ENCODE measurements around the gene PARD3. TPM values are rescaled to one million over a fixed set of nuclear protein-coding genes. Genes with fewer than 3 reads are reported as not detected.

The PARD3 gene
- total RNA-seq, 1 experiment from 2014 or later: 44.2 TPM

DNA sequence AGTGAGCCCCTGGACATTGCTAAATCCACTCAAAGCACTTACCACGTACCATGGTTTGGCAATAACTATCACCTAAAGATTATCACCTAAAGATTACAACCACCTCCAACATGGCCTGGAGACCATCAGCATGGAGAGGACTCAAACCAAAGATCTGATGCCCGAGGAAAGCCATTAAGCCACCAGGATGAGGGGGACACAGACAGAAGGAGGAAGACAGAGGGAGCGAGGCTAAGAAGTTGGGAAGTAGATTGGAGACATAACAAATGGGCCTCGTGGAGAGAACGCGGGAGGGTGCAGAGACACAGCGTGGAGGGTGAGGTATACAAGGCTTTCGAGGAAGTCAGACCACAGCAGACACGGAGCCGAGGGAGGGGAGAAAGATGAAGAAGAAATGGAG lies 700.2 kb downstream of the PARD3 start:
- in situ Hi-C loops (cut with HindIII; ENCODE audit: low pct_unique_long_range_greater_than_20kb, low sequenced_read_pairs): no loop called here
- DNase-seq (ENCODE audit: low read depth, low spot score): no peak

DNA sequence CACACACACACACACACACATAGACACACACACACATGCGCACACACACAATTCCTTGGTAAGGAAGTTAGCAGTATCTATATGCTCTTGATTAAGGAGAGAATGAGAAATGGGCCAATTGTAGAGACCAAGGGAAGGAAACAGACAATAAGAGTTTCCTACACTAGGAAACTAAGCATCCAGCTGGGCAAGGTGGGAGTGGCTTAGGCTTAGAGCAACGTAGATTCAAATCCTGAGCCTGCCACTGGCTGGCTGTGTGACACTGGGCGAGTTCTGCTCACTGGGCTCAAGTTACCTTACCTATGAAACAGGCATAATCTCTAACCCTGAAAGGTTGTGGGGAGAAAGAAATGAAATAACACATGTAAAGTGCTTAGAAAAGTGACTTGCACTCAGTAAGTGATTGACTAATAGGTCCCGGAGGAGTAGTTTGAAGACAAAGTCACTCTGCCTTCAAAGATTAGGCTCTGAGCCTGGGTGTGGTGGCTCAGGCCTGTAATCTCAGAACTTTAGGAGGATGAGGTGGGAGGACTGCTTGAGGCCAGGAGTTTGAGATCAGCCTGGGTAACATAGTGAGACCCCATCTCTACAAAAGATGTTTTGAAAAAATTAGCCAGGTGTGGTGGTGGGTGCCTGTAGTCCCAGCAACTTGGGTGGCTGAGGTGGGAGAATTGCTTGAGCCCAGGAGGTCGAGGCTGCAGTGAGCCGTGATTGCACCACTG lies 701.4 kb downstream of the PARD3 start:
- in situ Hi-C loops (cut with HindIII; ENCODE audit: low pct_unique_long_range_greater_than_20kb, low sequenced_read_pairs): no loop called here
- DNase-seq (ENCODE audit: low read depth, low spot score): no peak

- DNase-seq (ENCODE audit: low read depth, low spot score): no peak
- in situ Hi-C loops (cut with HindIII; ENCODE audit: low pct_unique_long_range_greater_than_20kb, low sequenced_read_pairs): no loop called here
These were observed 702.8 kb downstream of the PARD3 start for GRCh38 chr10:34112171-34112782.

GRCh38 chr10:34111179-34111578 lies 703.9 kb downstream of the PARD3 start:
- DNase-seq (ENCODE audit: low read depth, low spot score): no peak
- in situ Hi-C loops (cut with HindIII; ENCODE audit: low pct_unique_long_range_greater_than_20kb, low sequenced_read_pairs): no loop called here

GRCh38 chr10:34109952-34110702 lies 705.0 kb downstream of the PARD3 start:
- in situ Hi-C loops (cut with HindIII; ENCODE audit: low pct_unique_long_range_greater_than_20kb, low sequenced_read_pairs): no loop called here
- DNase-seq (ENCODE audit: low read depth, low spot score): no peak

DNA sequence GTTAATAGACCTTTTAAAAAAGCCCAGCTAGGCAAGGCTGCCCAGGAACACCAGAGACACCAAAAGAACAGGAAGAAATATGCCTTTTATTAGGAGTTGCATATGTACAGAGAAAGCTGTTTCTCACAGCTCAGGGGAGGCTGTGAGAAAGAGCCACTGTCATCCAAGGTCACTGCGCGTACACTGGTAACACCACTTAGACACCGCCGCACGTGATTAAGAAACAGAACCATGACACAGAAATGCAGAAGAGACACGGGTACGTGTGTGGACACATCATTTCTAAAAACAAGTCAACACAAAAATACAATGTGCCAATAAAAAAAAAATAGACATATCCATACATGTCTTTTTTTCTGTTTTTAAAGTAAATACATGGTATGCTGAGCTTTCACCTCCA lies 705.6 kb downstream of the PARD3 start:
- in situ Hi-C loops (cut with HindIII; ENCODE audit: low pct_unique_long_range_greater_than_20kb, low sequenced_read_pairs): no loop called here
- DNase-seq (ENCODE audit: low read depth, low spot score): no peak

DNA sequence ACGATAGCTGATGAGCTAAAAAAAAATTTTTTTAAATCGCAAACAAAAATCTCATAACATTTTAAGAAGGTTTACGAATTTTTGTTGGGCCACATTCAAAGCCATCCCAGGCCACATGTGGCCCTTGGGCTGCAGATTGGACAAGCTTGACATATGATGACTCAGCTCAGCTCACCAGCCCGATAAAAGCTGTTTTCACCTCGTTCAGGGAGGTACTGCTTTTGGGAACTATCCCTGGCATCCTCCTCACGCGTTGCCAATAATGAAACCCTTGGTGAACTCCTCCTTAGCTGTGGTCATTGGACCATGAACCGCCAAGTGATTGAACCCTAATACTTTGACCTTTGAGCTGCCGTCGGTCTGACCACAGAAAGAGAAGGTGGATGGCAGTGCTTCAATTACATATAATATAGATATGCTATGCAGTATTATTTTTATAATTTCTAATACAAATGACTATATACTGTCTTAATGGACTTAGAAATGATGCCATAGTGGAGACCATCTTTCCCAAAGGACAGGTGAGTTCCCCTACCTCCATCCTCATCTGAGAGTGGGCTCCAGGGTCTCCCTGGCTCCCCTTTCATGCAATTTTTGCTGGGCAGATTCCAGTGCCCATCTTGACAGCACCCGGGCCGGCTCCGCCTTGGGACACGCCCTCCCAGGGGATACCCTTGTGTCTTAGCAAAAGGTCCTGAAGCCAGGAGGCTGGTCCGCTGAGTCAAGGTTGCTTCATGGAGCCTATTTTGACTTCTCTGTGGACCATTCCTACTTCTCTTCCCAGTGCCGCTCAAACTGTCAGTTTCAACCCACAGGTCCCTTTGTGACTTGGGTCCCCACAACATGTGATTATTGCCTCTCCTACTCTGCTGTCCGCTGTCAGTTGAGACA lies 707.2 kb downstream of the PARD3 start:
- no peak for DNase-seq (ENCODE audit: low read depth, low spot score)
- in situ Hi-C loops (cut with HindIII; ENCODE audit: low pct_unique_long_range_greater_than_20kb, low sequenced_read_pairs): no loop called here

- no peak for DNase-seq (ENCODE audit: low read depth, low spot score)
- in situ Hi-C loops (cut with HindIII; ENCODE audit: low pct_unique_long_range_greater_than_20kb, low sequenced_read_pairs): no loop called here
These were observed 708.7 kb downstream of the PARD3 start for GRCh38 chr10:34106356-34106885.

DNA sequence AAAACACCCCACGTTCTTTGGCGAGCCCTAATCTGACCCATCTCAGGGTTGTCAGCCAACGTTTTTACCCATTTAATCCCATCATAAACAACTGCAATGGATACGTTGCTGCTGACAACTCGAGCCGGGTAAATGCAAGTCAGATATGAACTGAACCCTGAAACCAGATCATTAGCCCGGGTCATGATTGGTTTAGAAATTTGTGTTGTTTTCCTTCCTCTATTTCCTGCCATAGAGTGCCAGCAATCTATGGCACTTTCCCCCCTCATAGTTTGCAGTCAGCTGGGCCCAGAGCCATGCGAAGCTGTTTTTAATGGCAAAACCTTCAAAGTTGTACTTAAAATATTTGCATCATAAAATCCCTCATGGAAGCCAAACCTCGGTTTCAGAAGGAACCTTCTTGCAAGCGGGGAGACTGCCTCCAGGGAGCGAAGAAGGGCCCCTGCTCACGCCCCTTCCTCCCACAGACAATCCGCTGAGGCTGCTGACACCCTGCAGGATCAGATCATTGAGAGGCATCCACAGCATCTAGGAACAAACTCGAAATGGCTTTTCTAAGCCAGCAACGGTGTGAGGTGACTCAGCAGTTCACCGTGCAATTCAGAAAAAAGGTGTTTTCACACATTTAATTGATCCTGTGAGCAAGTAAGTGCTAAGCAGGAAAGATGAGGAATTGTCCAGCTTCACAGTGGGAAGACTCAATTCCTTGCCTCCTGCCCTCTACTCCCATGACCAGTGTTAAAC lies 710.1 kb downstream of the PARD3 start:
- in situ Hi-C loops (cut with HindIII; ENCODE audit: low pct_unique_long_range_greater_than_20kb, low sequenced_read_pairs): no loop called here
- no peak for DNase-seq (ENCODE audit: low read depth, low spot score)

- in situ Hi-C loops (cut with HindIII; ENCODE audit: low pct_unique_long_range_greater_than_20kb, low sequenced_read_pairs): no loop called here
- no peak for DNase-seq (ENCODE audit: low read depth, low spot score)
These were observed 712.1 kb downstream of the PARD3 start for GRCh38 chr10:34102893-34103506.

DNA sequence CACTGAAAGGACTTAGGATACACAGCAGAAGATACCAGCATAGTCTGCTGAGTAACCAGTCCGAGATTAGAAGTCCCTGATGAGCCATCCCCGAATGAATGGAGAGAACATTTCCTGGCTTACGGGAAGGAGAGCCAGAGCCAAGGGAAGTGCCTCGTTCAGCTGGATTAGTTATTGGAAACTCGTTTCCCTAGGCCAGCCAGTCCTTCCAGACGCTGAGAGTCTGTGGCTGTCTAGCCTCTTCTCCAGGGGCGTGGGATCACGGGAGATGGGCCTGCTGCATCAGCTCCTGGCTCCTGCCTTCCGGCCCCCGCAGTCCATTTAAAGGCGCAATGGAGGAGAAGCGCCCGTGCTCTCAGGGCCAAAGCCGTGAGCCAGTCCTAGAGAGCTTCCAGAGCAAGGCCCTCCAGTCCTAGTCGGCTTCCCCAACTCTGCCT lies 712.8 kb downstream of the PARD3 start:
- in situ Hi-C loops (cut with HindIII; ENCODE audit: low pct_unique_long_range_greater_than_20kb, low sequenced_read_pairs): no loop called here
- DNase-seq (ENCODE audit: low read depth, low spot score): no peak

- in situ Hi-C loops (cut with HindIII; ENCODE audit: low pct_unique_long_range_greater_than_20kb, low sequenced_read_pairs): no loop called here
- no peak for DNase-seq (ENCODE audit: low read depth, low spot score)
These were observed 714.1 kb downstream of the PARD3 start for GRCh38 chr10:34101001-34101400.

- no peak for DNase-seq (ENCODE audit: low read depth, low spot score)
- in situ Hi-C loops (cut with HindIII; ENCODE audit: low pct_unique_long_range_greater_than_20kb, low sequenced_read_pairs): no loop called here
These were observed 716.1 kb downstream of the PARD3 start for GRCh38 chr10:34098821-34099567.

GRCh38 chr10:34097682-34098081 lies 717.4 kb downstream of the PARD3 start:
- in situ Hi-C loops (cut with HindIII; ENCODE audit: low pct_unique_long_range_greater_than_20kb, low sequenced_read_pairs): no loop called here
- no peak for DNase-seq (ENCODE audit: low read depth, low spot score)

GRCh38 chr10:34094961-34095360 lies 720.1 kb downstream of the PARD3 start:
- no peak for DNase-seq (ENCODE audit: low read depth, low spot score)
- in situ Hi-C loops (cut with HindIII; ENCODE audit: low pct_unique_long_range_greater_than_20kb, low sequenced_read_pairs): no loop called here

GRCh38 chr10:34094146-34094696 lies 720.9 kb downstream of the PARD3 start:
- no peak for DNase-seq (ENCODE audit: low read depth, low spot score)
- in situ Hi-C loops (cut with HindIII; ENCODE audit: low pct_unique_long_range_greater_than_20kb, low sequenced_read_pairs): no loop called here
